ENCODE data around the gene NCKAP5.

The NCKAP5 gene

GRCh38 chr2:133123904-133124303 is 444.4 kb downstream of the NCKAP5 start:
- Histone ChIP-seq H3K27me3 (replicated peaks) (no peaks in the 10 kb centered on the region), H3K27ac (no peak overlapping the region), H3K4me3 (ENCODE audit: low read depth, low read length) (no peak overlapping the region), H3K36me3 (replicated peaks) (no peaks in the 10 kb centered on the region)
- in situ Hi-C loops (cut with HindIII; ENCODE audit: low pct_ligation_motif_present, low sequenced_read_pairs): no loop called here
- DNase-seq: no peak
- no peak for TF ChIP-seq CTCF (IDR thresholded peaks at IDR 0.05; ENCODE audit: low read depth, low read length, missing control alignments)

- TF ChIP-seq CTCF (IDR thresholded peaks at IDR 0.05; ENCODE audit: low read depth, low read length, missing control alignments): no peak
- no peak for DNase-seq
- H3K4me3 ChIP-seq (ENCODE audit: low read depth, low read length): no peak overlapping the region
- H3K36me3 ChIP-seq (replicated peaks): no peaks in the 10 kb centered on the region
- no peak overlapping the region for H3K27ac ChIP-seq
- in situ Hi-C loops (cut with HindIII; ENCODE audit: low pct_ligation_motif_present, low sequenced_read_pairs): no loop called here
- H3K27me3 ChIP-seq (replicated peaks): no peaks in the 10 kb centered on the region
Observed at GRCh38 chr2:133123393-133123792, 444.9 kb downstream of the NCKAP5 start.

- no peak overlapping the region for H3K4me3 ChIP-seq (ENCODE audit: low read depth, low read length)
- H3K27me3 ChIP-seq (replicated peaks): no peaks in the 10 kb centered on the region
- TF ChIP-seq CTCF (IDR thresholded peaks at IDR 0.05; ENCODE audit: low read depth, low read length, missing control alignments): no peak
- no peaks in the 10 kb centered on the region for H3K36me3 ChIP-seq (replicated peaks)
- no peak overlapping the region for H3K27ac ChIP-seq
- in situ Hi-C loops (cut with HindIII; ENCODE audit: low pct_ligation_motif_present, low sequenced_read_pairs): no loop called here
- no peak for DNase-seq
Observed at GRCh38 chr2:133122529-133122928, 445.7 kb downstream of the NCKAP5 start.

GRCh38 chr2:133120310-133120709 is 448.0 kb downstream of the NCKAP5 start:
- Histone ChIP-seq H3K27me3 (replicated peaks) (no peaks in the 10 kb centered on the region), H3K36me3 (replicated peaks) (no peaks in the 10 kb centered on the region), H3K27ac (no peak overlapping the region), H3K4me3 (ENCODE audit: low read depth, low read length) (no peak overlapping the region)
- DNase-seq: no peak
- in situ Hi-C loops (cut with HindIII; ENCODE audit: low pct_ligation_motif_present, low sequenced_read_pairs): no loop called here
- TF ChIP-seq CTCF (IDR thresholded peaks at IDR 0.05; ENCODE audit: low read depth, low read length, missing control alignments): no peak

- Histone ChIP-seq H3K27ac (no peak overlapping the region), H3K27me3 (replicated peaks) (no peaks in the 10 kb centered on the region), H3K36me3 (replicated peaks) (no peaks in the 10 kb centered on the region), H3K4me3 (ENCODE audit: low read depth, low read length) (no peak overlapping the region)
- no peak for TF ChIP-seq CTCF (IDR thresholded peaks at IDR 0.05; ENCODE audit: low read depth, low read length, missing control alignments)
- no peak for DNase-seq
- in situ Hi-C loops (cut with HindIII; ENCODE audit: low pct_ligation_motif_present, low sequenced_read_pairs): no loop called here
Observed at GRCh38 chr2:133110201-133110600, 458.1 kb downstream of the NCKAP5 start.

GRCh38 chr2:133109772-133110171 is 458.5 kb downstream of the NCKAP5 start:
- peak; percentile 75 for DNase-seq
- TF ChIP-seq CTCF (IDR thresholded peaks at IDR 0.05; ENCODE audit: low read depth, low read length, missing control alignments): no peak
- in situ Hi-C loops (cut with HindIII; ENCODE audit: low pct_ligation_motif_present, low sequenced_read_pairs): no loop called here
- Histone ChIP-seq H3K4me3 (ENCODE audit: low read depth, low read length) (no peak overlapping the region), H3K27ac (no peak overlapping the region), H3K27me3 (replicated peaks) (no peaks in the 10 kb centered on the region), H3K36me3 (replicated peaks) (no peaks in the 10 kb centered on the region)

Data from brain microvascular endothelial cell (primary cell).